GM12891 (cell line): ENCODE data around the gene HTT-AS.

Experiments used
- POLR2A ChIP-seq: IDR thresholded peaks from 2 replicates; pipeline ENCODE4 v1.6.1; 2011; ENCODE audit warnings: low read depth, low read length, control low read depth
- POLR2AphosphoS5 ChIP-seq: IDR thresholded peaks from 2 replicates; pipeline ENCODE4 v1.6.1; 2011; ENCODE audit warnings: low read depth, low read length, control low read depth
- SPI1 ChIP-seq: IDR thresholded peaks from 2 replicates; pipeline ENCODE4 v1.6.1; 2011; ENCODE audit warnings: low read depth, low read length, control low read depth

DNA sequence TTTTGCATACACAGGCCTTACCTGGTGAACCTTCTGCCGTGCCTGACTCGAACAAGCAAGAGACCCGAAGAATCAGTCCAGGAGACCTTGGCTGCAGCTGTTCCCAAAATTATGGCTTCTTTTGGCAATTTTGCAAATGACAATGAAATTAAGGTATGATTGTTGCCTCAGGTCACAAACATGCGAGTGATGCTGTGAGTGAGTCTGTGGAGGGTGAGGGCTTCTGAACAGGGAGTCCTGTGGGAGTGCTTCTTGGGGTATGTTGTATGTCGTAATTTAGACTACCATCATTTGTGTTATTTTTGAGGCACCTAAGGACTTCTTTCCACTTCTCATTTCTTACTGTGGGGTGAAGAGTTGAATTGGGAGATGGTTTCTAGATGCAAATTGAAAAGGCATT lies 32.9 kb upstream of the HTT-AS start:
- no peak for TF ChIP-seq POLR2AphosphoS5
- no peak for TF ChIP-seq POLR2A
- TF ChIP-seq SPI1 = no peak
